Measurements from ENCODE around the gene ST7.

GRCh38 chr7:117217106-117218035 is 264.1 kb downstream of the ST7 start:
- no peak for TF ChIP-seq EZH2phosphoT487 (IDR thresholded peaks at IDR 0.05; ENCODE audit: borderline replicate concordance)
- TF ChIP-seq, protein P1, sequence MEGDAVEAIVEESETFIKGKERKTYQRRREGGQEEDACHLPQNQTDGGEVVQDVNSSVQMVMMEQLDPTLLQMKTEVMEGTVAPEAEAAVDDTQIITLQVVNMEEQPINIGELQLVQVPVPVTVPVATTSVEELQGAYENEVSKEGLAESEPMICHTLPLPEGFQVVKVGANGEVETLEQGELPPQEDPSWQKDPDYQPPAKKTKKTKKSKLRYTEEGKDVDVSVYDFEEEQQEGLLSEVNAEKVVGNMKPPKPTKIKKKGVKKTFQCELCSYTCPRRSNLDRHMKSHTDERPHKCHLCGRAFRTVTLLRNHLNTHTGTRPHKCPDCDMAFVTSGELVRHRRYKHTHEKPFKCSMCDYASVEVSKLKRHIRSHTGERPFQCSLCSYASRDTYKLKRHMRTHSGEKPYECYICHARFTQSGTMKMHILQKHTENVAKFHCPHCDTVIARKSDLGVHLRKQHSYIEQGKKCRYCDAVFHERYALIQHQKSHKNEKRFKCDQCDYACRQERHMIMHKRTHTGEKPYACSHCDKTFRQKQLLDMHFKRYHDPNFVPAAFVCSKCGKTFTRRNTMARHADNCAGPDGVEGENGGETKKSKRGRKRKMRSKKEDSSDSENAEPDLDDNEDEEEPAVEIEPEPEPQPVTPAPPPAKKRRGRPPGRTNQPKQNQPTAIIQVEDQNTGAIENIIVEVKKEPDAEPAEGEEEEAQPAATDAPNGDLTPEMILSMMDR (conservative IDR thresholded peaks at IDR 0.05; ENCODE audit: low read length): no peak
